Heart right ventricle (tissue), 16 donors: Measurements from ENCODE around the gene NCAPG2. TPM values are rescaled to one million over a fixed set of nuclear protein-coding genes. Genes with fewer than 3 reads are reported as not detected.

Experiments
- ATAC-seq, 8 donors: fragments of 200-7000 bp; cut with Tn5 transposase; one replicate each; pipeline ENCODE4 v1.9.1; 2020; ENCODE audit warnings: mild to moderate bottlenecking in 8 of 8, moderate library complexity in 8 of 8, moderate number of reproducible peaks in 1 of 8
- DNase-seq, 2 donors: peaks; one replicate each; pipeline ENCODE4 v3.0.0-alpha.2; 2020
- H3K27ac ChIP-seq, 10 donors: fragments of 200-600 bp; sonication (generic) in 2 of 10; one replicate each; pipeline versions ENCODE4 v1.5.0 to v1.8.0; 2020 to 2022; ENCODE audit warnings: mild to moderate bottlenecking in 3 of 10
- H3K27me3 ChIP-seq, 7 donors: fragments of 200-600 bp; one replicate each; pipeline ENCODE4 v1.8.0; 2021 to 2022; ENCODE audit warnings: mild to moderate bottlenecking in 2 of 7
- H3K36me3 ChIP-seq, 9 donors: fragments of 200-600 bp; sonication (generic) in 1 of 9; one replicate each; pipeline versions ENCODE4 v1.5.0 to v1.8.0; 2020 to 2022; ENCODE audit warnings: mild to moderate bottlenecking in 2 of 9
- H3K4me1 ChIP-seq, 9 donors: fragments of 200-600 bp; sonication (generic) in 1 of 9; one replicate each; pipeline versions ENCODE4 v1.5.0 to v1.8.0; 2020 to 2022; ENCODE audit warnings: mild to moderate bottlenecking in 4 of 9
- H3K4me3 ChIP-seq, 10 donors: fragments of 200-600 bp; sonication (generic) in 2 of 10; one replicate each; pipeline versions ENCODE4 v1.5.0 to v1.8.0; 2020 to 2022; ENCODE audit warnings: mild to moderate bottlenecking in 7 of 10, moderate library complexity in 2 of 10
- H3K9me3 ChIP-seq, 11 donors: fragments of 200-600 bp in 10 of 11; sonication (generic) in 2 of 11; one replicate each; pipeline versions ENCODE4 v1.5.0 to v1.8.0; 2013 to 2022; ENCODE audit warnings: mild to moderate bottlenecking in 2 of 11, control low read depth in 1 of 11, moderate library complexity in 1 of 11
- CTCF ChIP-seq, 9 donors: fragments of 200-600 bp; sonication (generic) in 2 of 9; IDR thresholded peaks; one replicate each; pipeline versions ENCODE4 v1.5.0 to v1.8.0; 2021 to 2022; ENCODE audit warnings: antibody characterized with exemption in 9 of 9, mild to moderate bottlenecking in 5 of 9, moderate library complexity in 1 of 9
- WGBS, 2 donors: extraction: QIAGEN DNeasy Blood & Tissue Kit; methylation state at CpG; one replicate each; pipeline ENCODE4 v1.1.7; 2013; ENCODE audit warnings: inconsistent platforms in 1 of 2; 5-methylcytosine and 5-hydroxymethylcytosine counted together
- intact Hi-C, 10 donors: fragments of 100-400 bp; cut with DNase I; formaldehyde crosslinking; loops; one replicate each; pipeline versions ENCODE4 v1.11.1 to v1.14.2; 2022
- polyA plus RNA-seq, 2 donors: library from polyadenylated mRNA; stranded (reverse); fragments of 200-250 nt; gene quantifications; one replicate each; pipeline ENCODE4 v1.2.3, GENCODE V29; 2013
- total RNA-seq, 10 donors: library from RNA; stranded (reverse); fragmentation: NEBNext Ultra II Directional in 3 of 10; extraction: Animal tissue kit (Norgen Biotek cat#: 25700) in 3 of 10; gene quantifications; one replicate each; pipeline versions ENCODE4 v1.2.1 to v1.2.4, GENCODE V29; 2021 to 2023
- donor health status: Arrhythmogenic right ventricular cardiomyopathy.
- donor health status: ischemic (EF 13 %, LVEDD 7.1; RV severe dilation, severe dysfunction).
- donor health status: healthy with polysubstance abuse.
- donor health status: DM: no; HTN: yes; CAD: no.
- donor health status: DM: no; HTN: no; CAD: no.
- donor health status: ischemic (EF 25% LVEDD 6.9; RV normal size, moderate dysfunction).
- donor health status: ischemic (EF 25% LVEDD 5.7; RV mildly dilated, moderate dysfunction).
- donor health status: healthy.
- donor health status: DM: yes; HTN: yes; CAD: no.
- donor health status: Ischemic cardiomyopathy.
- donor health status: ischemic (EF 35%, LVEDD 5.7; RV mildly dilated, moderate dysfunction).
- donor health status: nonischemic (EF 11% LVEDD 7.7; RV severe dilation, severe dysfunction).
- donor health status: DM: yes; HTN: yes; CAD: no.
- donor health status: PGD.
- donor health status: ischemic (EF 29% LVEDD 5.4; RV normal size, mild dysfunction).
- donor health status: nonischemic (EF 23%, LVEDD 6.1; RV moderate dilation, normal function).

The NCAPG2 gene
- total and polyA plus RNA-seq, 12 donors: 1.3 to 8.0 (median 4.6) TPM

GRCh38 chr7:158723714-158724385 is 19.2 kb upstream of the NCAPG2 start:
- Histone ChIP-seq H3K27me3 (no peaks in the 10 kb centered on the region), H3K4me3 (no peak overlapping the region), H3K9me3 (no peaks in the 10 kb centered on the region), H3K27ac (no peak overlapping the region), H3K4me1 (no peaks in the 10 kb centered on the region), H3K36me3 (peaks cover 0 to 6% (median 0%) of the 10 kb centered on the region in 9 donors)
- TF ChIP-seq CTCF (IDR thresholded peaks at IDR 0.05): no peak
- intact Hi-C loops: no loop called here
- no peak for ATAC-seq
- WGBS, 2 donors: 88 to 91% methylated on average over 12 of the region's 12 CpGs
- DNase-seq: no peak

DNA sequence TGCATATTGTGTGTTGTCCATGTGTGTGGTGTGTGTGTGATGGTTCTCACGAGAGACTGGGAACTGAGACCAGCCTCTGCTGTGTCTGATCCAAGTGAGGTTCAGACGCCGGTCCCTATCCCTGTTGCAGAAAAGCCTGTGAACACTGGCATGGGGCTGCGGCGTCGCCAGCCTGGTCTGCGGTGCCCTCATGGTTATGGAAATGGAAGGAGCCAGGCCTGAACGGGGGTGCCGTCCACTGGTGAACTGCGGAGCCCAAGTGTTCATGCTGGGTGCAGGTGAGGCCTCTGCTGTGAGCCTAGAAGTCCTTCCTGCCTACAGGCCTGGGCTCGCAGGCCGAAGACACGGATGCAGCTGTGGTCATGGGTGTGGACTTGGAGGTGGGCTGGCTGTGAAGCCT is 18.7 kb upstream of the NCAPG2 start:
- ATAC-seq (peak in 1 of 8 donors; percentile 45), DNase-seq (no peak)
- no peaks in the 10 kb centered on the region for H3K4me1 ChIP-seq
- no peaks in the 10 kb centered on the region for H3K27me3 ChIP-seq
- no peak overlapping the region for H3K4me3 ChIP-seq
- H3K36me3 ChIP-seq: peaks cover 0 to 3% (median 0%) of the 10 kb centered on the region in 9 donors
- no peak for TF ChIP-seq CTCF (IDR thresholded peaks at IDR 0.05)
- intact Hi-C loops: no loop called here
- H3K9me3 ChIP-seq: no peaks in the 10 kb centered on the region
- 90 to 94% methylated on average over 13 of the region's 13 CpGs for WGBS, 2 donors
- H3K27ac ChIP-seq: no peak overlapping the region

GRCh38 chr7:158722574-158723237 is 18.1 kb upstream of the NCAPG2 start:
- Histone ChIP-seq H3K9me3 (no peaks in the 10 kb centered on the region), H3K27ac (no peak overlapping the region), H3K4me1 (no peaks in the 10 kb centered on the region), H3K27me3 (no peaks in the 10 kb centered on the region), H3K4me3 (no peak overlapping the region), H3K36me3 (no peaks in the 10 kb centered on the region)
- DNase-seq: no peak
- ATAC-seq: no peak
- WGBS, 2 donors: 92 to 94% methylated on average over 6 of the region's 6 CpGs
- intact Hi-C loops: no loop called here
- TF ChIP-seq CTCF (IDR thresholded peaks at IDR 0.05): no peak

GRCh38 chr7:158720112-158720511 is 15.5 kb upstream of the NCAPG2 start:
- TF ChIP-seq CTCF (IDR thresholded peaks at IDR 0.05): no peak
- DNase-seq (no peak), ATAC-seq (no peak)
- WGBS, 2 donors: 86 to 91% methylated on average over 9 of the region's 9 CpGs
- no peaks in the 10 kb centered on the region for H3K4me1 ChIP-seq
- intact Hi-C loops: no loop called here
- H3K9me3 ChIP-seq: no peaks in the 10 kb centered on the region
- no peak overlapping the region for H3K27ac ChIP-seq
- no peaks in the 10 kb centered on the region for H3K27me3 ChIP-seq
- H3K36me3 ChIP-seq: no peaks in the 10 kb centered on the region
- H3K4me3 ChIP-seq: no peak overlapping the region
